ENCODE results near the gene COPG1. TPM values are rescaled to one million over a fixed set of nuclear protein-coding genes. Genes with fewer than 3 reads are reported as not detected.

COPG1 gene
- total RNA-seq, 1 donor from 2014 or later, result 65.4 TPM

DNA sequence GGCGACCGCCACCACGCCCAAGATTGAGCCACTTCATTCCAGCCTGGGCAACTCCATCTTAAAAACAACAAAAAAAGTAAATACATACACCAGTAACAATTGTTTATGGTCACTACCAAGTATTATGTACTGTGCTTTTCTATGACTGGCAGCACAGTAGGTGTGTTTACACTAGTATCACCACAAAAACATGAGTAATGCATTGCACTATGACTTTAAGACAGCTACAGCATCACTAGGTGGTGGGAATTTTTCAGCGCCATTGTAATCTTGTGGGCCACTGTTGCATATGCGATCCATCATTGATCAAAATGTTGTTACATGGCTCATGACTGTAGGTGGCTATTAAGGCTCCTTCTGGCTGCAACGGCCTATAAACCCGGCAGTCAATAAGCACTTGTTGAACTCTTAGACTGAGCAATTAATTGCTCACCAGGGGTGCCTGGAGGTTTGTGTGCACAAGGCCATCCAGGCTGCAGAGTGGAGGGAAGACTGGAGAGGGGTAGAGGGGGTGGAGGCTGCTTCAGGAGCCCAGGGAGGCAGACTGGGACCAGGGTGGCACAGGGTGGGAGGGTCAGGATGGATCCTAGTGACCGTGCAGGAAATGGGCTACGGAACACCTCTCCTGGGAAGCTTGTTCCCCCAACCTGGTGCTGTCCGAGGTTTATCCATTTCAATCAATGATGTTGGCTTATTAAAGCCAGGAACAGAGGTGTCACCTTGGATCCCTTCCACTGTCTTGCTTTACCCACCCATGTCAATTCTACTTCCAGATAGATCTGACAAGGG, 17.9 kb upstream of the COPG1 start:
- Histone ChIP-seq H4K20me1 (ENCODE audit: low read depth) (no peaks in the 10 kb centered on the region), H3K4me1 (peaks cover 10% of the 10 kb centered on the region), H3K27ac (no peak overlapping the region), H3K36me3 (no peaks in the 10 kb centered on the region), H3F3A (ENCODE audit: low read depth) (peaks cover 18% of the 10 kb centered on the region), H3K9me3 (ENCODE audit: low read depth) (no peaks in the 10 kb centered on the region), H3K27me3 (no peaks in the 10 kb centered on the region), H3K79me2 (ENCODE audit: low read depth) (no peaks in the 10 kb centered on the region), H3K4me2 (no peak overlapping the region), H2AFZ (replicated peaks) (no peak overlapping the region), H3K9ac (no peak overlapping the region), H3K4me3 (no peak overlapping the region)
- TF ChIP-seq EZH2 (IDR thresholded peaks at IDR 0.05) (no peak), EZH2phosphoT487 (IDR thresholded peaks at IDR 0.05) (no peak), CTCF (IDR thresholded peaks at IDR 0.05) (no peak)
- no peak overlapping the region for H3K27ac Mint-ChIP-seq
- no peak for DNase-seq (ENCODE audit: low spot score)
- H3K9me3 Mint-ChIP-seq, result no peaks in the 10 kb centered on the region
- H3K4me3 Mint-ChIP-seq, result no peak overlapping the region
- peaks cover 17% of the 10 kb centered on the region for H3K4me1 Mint-ChIP-seq
- no peaks in the 10 kb centered on the region for H3K36me3 Mint-ChIP-seq
- peaks cover 15% of the 10 kb centered on the region for H3K27me3 Mint-ChIP-seq (ENCODE audit: insufficient read depth, low read depth)

DNA sequence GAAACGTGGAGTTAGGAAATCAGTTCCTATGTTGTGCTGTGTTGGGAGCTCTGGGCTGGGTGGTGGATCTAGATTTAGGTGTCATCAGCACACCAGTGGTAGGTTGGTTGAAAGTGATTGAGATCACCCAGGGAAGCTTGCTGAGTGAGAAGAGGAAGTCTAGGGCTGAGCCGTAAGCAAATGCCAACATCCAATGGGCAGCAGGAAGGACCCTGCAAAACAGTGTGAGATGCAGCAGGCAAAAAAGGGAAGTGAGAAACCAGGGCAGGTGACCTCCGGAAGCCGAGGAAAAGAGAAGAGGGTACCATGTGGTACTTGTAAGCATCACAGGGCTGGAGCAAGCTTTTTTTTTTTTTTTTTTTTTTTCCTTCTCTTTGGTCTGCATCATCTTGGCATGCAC, 15.9 kb upstream of the COPG1 start:
- Histone ChIP-seq H3K79me2 (ENCODE audit: low read depth) (no peaks in the 10 kb centered on the region), H3K36me3 (no peaks in the 10 kb centered on the region), H4K20me1 (ENCODE audit: low read depth) (no peaks in the 10 kb centered on the region), H3K27me3 (no peaks in the 10 kb centered on the region), H3K4me1 (peaks cover 5% of the 10 kb centered on the region), H3K4me2 (no peak overlapping the region), H3K9ac (no peak overlapping the region), H2AFZ (replicated peaks) (no peak overlapping the region), H3F3A (ENCODE audit: low read depth) (peaks cover 8% of the 10 kb centered on the region), H3K27ac (no peak overlapping the region), H3K9me3 (ENCODE audit: low read depth) (no peaks in the 10 kb centered on the region), H3K4me3 (no peak overlapping the region)
- Mint-ChIP-seq H3K4me3 (no peak overlapping the region), H3K27me3 (ENCODE audit: insufficient read depth, low read depth) (peaks cover 8% of the 10 kb centered on the region), H3K27ac (no peak overlapping the region), H3K4me1 (peaks cover 9% of the 10 kb centered on the region), H3K9me3 (no peaks in the 10 kb centered on the region), H3K36me3 (no peaks in the 10 kb centered on the region)
- no peak for TF ChIP-seq EZH2 (IDR thresholded peaks at IDR 0.05)
- DNase-seq (ENCODE audit: low spot score), result no peak

DNA sequence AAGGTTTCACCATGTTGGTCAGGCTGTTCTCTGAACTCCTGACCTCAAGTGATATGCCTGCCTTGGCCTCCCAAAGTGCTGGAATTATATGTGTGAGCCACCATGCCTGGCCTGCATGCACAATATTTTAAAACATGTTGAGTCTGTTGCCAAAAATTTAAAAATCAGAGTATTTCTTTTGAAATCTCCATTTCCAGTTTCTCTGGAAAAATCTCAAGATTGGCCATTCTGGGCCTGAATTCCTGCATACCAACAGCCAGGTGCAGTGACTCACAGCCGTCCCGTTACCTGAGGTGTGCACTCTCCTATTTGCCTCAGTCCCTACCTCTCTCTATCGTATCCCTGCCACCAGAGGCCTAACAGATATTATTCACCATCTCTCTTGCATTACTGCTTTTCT, 15.0 kb upstream of the COPG1 start:
- H3K27me3 ChIP-seq, result no peaks in the 10 kb centered on the region
- H3F3A ChIP-seq (ENCODE audit: low read depth), result no peaks in the 10 kb centered on the region
- no peak overlapping the region for H3K4me2 ChIP-seq
- no peak for DNase-seq (ENCODE audit: low spot score)
- H4K20me1 ChIP-seq (ENCODE audit: low read depth), result no peaks in the 10 kb centered on the region
- no peak overlapping the region for H3K4me3 ChIP-seq
- no peak overlapping the region for H3K27ac Mint-ChIP-seq
- no peaks in the 10 kb centered on the region for H3K4me1 ChIP-seq
- peaks cover 1% of the 10 kb centered on the region for H3K4me1 Mint-ChIP-seq
- H3K27me3 Mint-ChIP-seq (ENCODE audit: insufficient read depth, low read depth), result peaks cover 5% of the 10 kb centered on the region
- no peak overlapping the region for H3K9ac ChIP-seq
- H3K9me3 Mint-ChIP-seq, result no peaks in the 10 kb centered on the region
- H3K27ac ChIP-seq, result no peak overlapping the region
- no peaks in the 10 kb centered on the region for H3K9me3 ChIP-seq (ENCODE audit: low read depth)
- no peaks in the 10 kb centered on the region for H3K36me3 ChIP-seq
- H3K4me3 Mint-ChIP-seq, result no peak overlapping the region
- H3K36me3 Mint-ChIP-seq, result no peaks in the 10 kb centered on the region
- no peak overlapping the region for H2AFZ ChIP-seq (replicated peaks)
- no peaks in the 10 kb centered on the region for H3K79me2 ChIP-seq (ENCODE audit: low read depth)
- TF ChIP-seq EZH2phosphoT487 (IDR thresholded peaks at IDR 0.05) (no peak), CTCF (IDR thresholded peaks at IDR 0.05) (no peak), EZH2 (IDR thresholded peaks at IDR 0.05) (no peak)

- H3K27me3 Mint-ChIP-seq (ENCODE audit: insufficient read depth, low read depth), result peaks cover 5% of the 10 kb centered on the region
- Histone ChIP-seq H2AFZ (replicated peaks) (no peak overlapping the region), H3K4me1 (no peaks in the 10 kb centered on the region), H3K27me3 (no peaks in the 10 kb centered on the region), H3K36me3 (no peaks in the 10 kb centered on the region), H3K27ac (no peak overlapping the region), H3F3A (ENCODE audit: low read depth) (no peaks in the 10 kb centered on the region), H3K9ac (no peak overlapping the region), H4K20me1 (ENCODE audit: low read depth) (no peaks in the 10 kb centered on the region), H3K79me2 (ENCODE audit: low read depth) (no peaks in the 10 kb centered on the region), H3K9me3 (ENCODE audit: low read depth) (no peaks in the 10 kb centered on the region), H3K4me3 (no peak overlapping the region), H3K4me2 (no peak overlapping the region)
- TF ChIP-seq EZH2 (IDR thresholded peaks at IDR 0.05), result no peak
- TF ChIP-seq EZH2phosphoT487 (IDR thresholded peaks at IDR 0.05), result no peak
- no peak for TF ChIP-seq CTCF (IDR thresholded peaks at IDR 0.05)
- H3K36me3 Mint-ChIP-seq, result no peaks in the 10 kb centered on the region
- H3K27ac Mint-ChIP-seq, result no peak overlapping the region
- DNase-seq (ENCODE audit: low spot score), result no peak
- no peak overlapping the region for H3K4me3 Mint-ChIP-seq
- no peaks in the 10 kb centered on the region for H3K9me3 Mint-ChIP-seq
- H3K4me1 Mint-ChIP-seq, result no peaks in the 10 kb centered on the region
Observed at GRCh38 chr3:129235344-129235917, 14.0 kb upstream of the COPG1 start.

Data from neural progenitor cell (in vitro differentiated cells).